Measurements from ENCODE around the gene MRC1. TPM values are rescaled to one million over a fixed set of nuclear protein-coding genes. Genes with fewer than 3 reads are reported as not detected.

Gene MRC1
- total RNA-seq, 2 experiments from 2014 or later = not detected

- H3K4me3 Mint-ChIP-seq = no peak overlapping the region
- no peaks in the 10 kb centered on the region for H3K4me1 Mint-ChIP-seq (ENCODE audit: low read depth)
- POLR2A ChIA-PET = no interaction called here
- H3K9me3 Mint-ChIP-seq = no peaks in the 10 kb centered on the region
- no peak for ATAC-seq
- intact Hi-C loops (cut with micrococcal nuclease) = no loop called here
- no peak for DNase-seq
- TF ChIP-seq CTCF (IDR thresholded peaks at IDR 0.05) = no peak
- H3K36me3 Mint-ChIP-seq (ENCODE audit: low read depth) = no peaks in the 10 kb centered on the region
- H3K27me3 Mint-ChIP-seq = peaks cover 6% of the 10 kb centered on the region
- no peak overlapping the region for H3K27ac Mint-ChIP-seq
- CTCF ChIA-PET = no interaction called here
These were observed 7.1 kb downstream of the MRC1 start for GRCh38 chr10:17816199-17816598.

GRCh38 chr10:17817316-17817715 is 8.2 kb downstream of the MRC1 start:
- CTCF ChIA-PET = no interaction called here
- DNase-seq (no peak), ATAC-seq (no peak)
- Mint-ChIP-seq H3K9me3 (no peaks in the 10 kb centered on the region), H3K27ac (no peak overlapping the region), H3K36me3 (ENCODE audit: low read depth) (no peaks in the 10 kb centered on the region), H3K4me3 (no peak overlapping the region), H3K4me1 (ENCODE audit: low read depth) (no peaks in the 10 kb centered on the region), H3K27me3 (peaks cover 2% of the 10 kb centered on the region)
- intact Hi-C loops (cut with micrococcal nuclease) = no loop called here
- POLR2A ChIA-PET = no interaction called here
- TF ChIP-seq CTCF (IDR thresholded peaks at IDR 0.05) = no peak

GRCh38 chr10:17817790-17818189 is 8.6 kb downstream of the MRC1 start:
- intact Hi-C loops (cut with micrococcal nuclease) = no loop called here
- H3K36me3 Mint-ChIP-seq (ENCODE audit: low read depth) = no peaks in the 10 kb centered on the region
- H3K9me3 Mint-ChIP-seq = no peaks in the 10 kb centered on the region
- DNase-seq (no peak), ATAC-seq (no peak)
- no peaks in the 10 kb centered on the region for H3K4me1 Mint-ChIP-seq (ENCODE audit: low read depth)
- peaks cover 2% of the 10 kb centered on the region for H3K27me3 Mint-ChIP-seq
- TF ChIP-seq CTCF (IDR thresholded peaks at IDR 0.05) = no peak
- no peak overlapping the region for H3K4me3 Mint-ChIP-seq
- H3K27ac Mint-ChIP-seq = no peak overlapping the region
- POLR2A ChIA-PET = no interaction called here
- CTCF ChIA-PET = no interaction called here

GRCh38 chr10:17819836-17820235 is 10.7 kb downstream of the MRC1 start:
- Mint-ChIP-seq H3K9me3 (no peaks in the 10 kb centered on the region), H3K27me3 (peaks cover 3% of the 10 kb centered on the region), H3K4me3 (no peak overlapping the region), H3K4me1 (ENCODE audit: low read depth) (no peaks in the 10 kb centered on the region), H3K27ac (no peak overlapping the region), H3K36me3 (ENCODE audit: low read depth) (no peaks in the 10 kb centered on the region)
- ATAC-seq = no peak
- intact Hi-C loops (cut with micrococcal nuclease) = no loop called here
- CTCF ChIA-PET = no interaction called here
- POLR2A ChIA-PET = no interaction called here
- TF ChIP-seq CTCF (IDR thresholded peaks at IDR 0.05) = no peak
- DNase-seq = no peak

GRCh38 chr10:17820943-17821342 is 11.8 kb downstream of the MRC1 start:
- CTCF ChIA-PET = no interaction called here
- Mint-ChIP-seq H3K27ac (no peak overlapping the region), H3K27me3 (peaks cover 3% of the 10 kb centered on the region), H3K36me3 (ENCODE audit: low read depth) (no peaks in the 10 kb centered on the region), H3K4me1 (ENCODE audit: low read depth) (no peaks in the 10 kb centered on the region), H3K9me3 (no peaks in the 10 kb centered on the region), H3K4me3 (no peak overlapping the region)
- intact Hi-C loops (cut with micrococcal nuclease) = no loop called here
- DNase-seq = no peak
- POLR2A ChIA-PET = no interaction called here
- no peak for ATAC-seq
- no peak for TF ChIP-seq CTCF (IDR thresholded peaks at IDR 0.05)

All from activated CD8-positive, alpha-beta T cell treated with anti-CD3 and anti-CD28 coated beads for 36 hours (primary cell).